HG03139 (cell line): ENCODE data around the gene WBP1.

Experiments used
- ATAC-seq: cut with Tn5 transposase; IDR thresholded peaks from one replicate; pipeline ENCODE4 v1.9.1; 2021; ENCODE audit not compliant: unreplicated experiment

Gene WBP1

GRCh38 chr2:74501335-74502071 is 43.3 kb downstream of the WBP1 start:
- no peak for ATAC-seq

GRCh38 chr2:74502147-74502719 is 44.0 kb downstream of the WBP1 start:
- no peak for ATAC-seq

GRCh38 chr2:74502720-74503505 is 44.7 kb downstream of the WBP1 start:
- peak; percentile 32 for ATAC-seq

GRCh38 chr2:74503506-74504475 is 45.6 kb downstream of the WBP1 start:
- no peak for ATAC-seq

GRCh38 chr2:74504591-74504990 is 46.4 kb downstream of the WBP1 start:
- ATAC-seq, result no peak

- no peak for ATAC-seq
Measured at GRCh38 chr2:74505448-74506246, 47.4 kb downstream of the WBP1 start.

GRCh38 chr2:74507145-74507925 is 49.1 kb downstream of the WBP1 start, which contains the start of gene PCGF1:
PCGF1 (minus strand) TSS chr2:74507695; CDS start chr2:74507668, 27 bp downstream.
- peak; percentile 86 for ATAC-seq

- no peak for ATAC-seq
Measured at GRCh38 chr2:74507926-74508520, 49.8 kb downstream of the WBP1 start.

GRCh38 chr2:74510272-74510671 is 52.0 kb downstream of the WBP1 start:
- ATAC-seq, result no peak
